ENCODE measurements around the gene DEFB113.

GRCh38 chr6:49987749-49988148 lies 18.3 kb upstream of the DEFB113 start:
- no peak for TF ChIP-seq CTCF (conservative IDR thresholded peaks at IDR 0.05)
- TF ChIP-seq EZH2 (IDR thresholded peaks at IDR 0.05; ENCODE audit: low read depth): no peak

Data from PC-9 (cell line).